GM23248 (cell line): ENCODE measurements around the gene FAM83E. TPM values are rescaled to one million over a fixed set of nuclear protein-coding genes. Genes with fewer than 3 reads are reported as not detected.

Experiments used
- DNase-seq: peaks from one replicate; pipeline ENCODE4 v3.0.0-alpha.2; 2015
- H2AFZ ChIP-seq: fragments of 200-600 bp; sonication (generic); 2 replicates; pipeline ENCODE4 v1.6.1; 2016; ENCODE audit warnings: antibody characterized with exemption
- H3F3A ChIP-seq: fragments of 200-600 bp; sonication (generic); 2 replicates; pipeline ENCODE4 v1.6.1; 2016; ENCODE audit warnings: mild to moderate bottlenecking, antibody characterized with exemption, mixed run types; ENCODE audit not compliant: insufficient read depth
- H3K27ac ChIP-seq: fragments of 200-600 bp; sonication (generic); 2 replicates; pipeline ENCODE4 v1.5.1; 2016; ENCODE audit warnings: mild to moderate bottlenecking
- H3K27me3 ChIP-seq: fragments of 200-600 bp; sonication (generic); replicated peaks from 2 replicates; pipeline ENCODE4 v1.6.1; 2016; ENCODE audit warnings: mild to moderate bottlenecking; ENCODE audit not compliant: insufficient read depth
- H3K36me3 ChIP-seq: fragments of 200-600 bp; sonication (generic); 2 replicates; pipeline ENCODE4 v1.6.1; 2016; ENCODE audit warnings: low read depth, mild to moderate bottlenecking
- H3K4me1 ChIP-seq: fragments of 200-600 bp; sonication (generic); 2 replicates; pipeline ENCODE4 v1.6.1; 2016; ENCODE audit warnings: mild to moderate bottlenecking; ENCODE audit not compliant: insufficient read depth
- H3K4me2 ChIP-seq: fragments of 200-600 bp; sonication (generic); one replicate; pipeline ENCODE4 v1.6.1; 2016; ENCODE audit warnings: mild to moderate bottlenecking; ENCODE audit not compliant: unreplicated experiment
- H3K4me3 ChIP-seq: fragments of 200-600 bp; sonication (generic); 2 replicates; pipeline ENCODE4 v1.5.1; 2016; ENCODE audit warnings: mild to moderate bottlenecking
- H3K79me2 ChIP-seq: fragments of 200-600 bp; sonication (generic); 2 replicates; pipeline ENCODE4 v1.6.1; 2016; ENCODE audit warnings: mild to moderate bottlenecking; ENCODE audit not compliant: insufficient read depth
- H3K9ac ChIP-seq: fragments of 200-600 bp; sonication (generic); 2 replicates; pipeline ENCODE4 v1.6.1; 2016; ENCODE audit warnings: mild to moderate bottlenecking
- H3K9me2 ChIP-seq: fragments of 200-600 bp; sonication (generic); 2 replicates; pipeline ENCODE4 v1.6.1; 2016; ENCODE audit warnings: mixed run types, mild to moderate bottlenecking, moderate library complexity; ENCODE audit not compliant: insufficient read depth
- H3K9me3 ChIP-seq: fragments of 200-600 bp; sonication (generic); one replicate; pipeline ENCODE4 v1.6.1; 2017; ENCODE audit warnings: low read depth
- H4K20me1 ChIP-seq: fragments of 200-600 bp; sonication (generic); 2 replicates; pipeline ENCODE4 v1.6.0; 2016; ENCODE audit not compliant: insufficient read depth
- EZH2 ChIP-seq: fragments of 200-600 bp; sonication (generic); IDR thresholded peaks from 2 replicates; pipeline ENCODE4 v1.6.1; 2018; ENCODE audit warnings: antibody characterized with exemption, mild to moderate bottlenecking; ENCODE audit not compliant: insufficient read depth, poor library complexity, severe bottlenecking
- EZH2phosphoT487 ChIP-seq: fragments of 200-600 bp; sonication (generic); IDR thresholded peaks from 2 replicates; pipeline ENCODE4 v1.6.1; 2018; ENCODE audit warnings: antibody characterized with exemption, moderate library complexity, mild to moderate bottlenecking, low read depth; ENCODE audit not compliant: insufficient read depth
- WGBS, 2 experiments: methylation state at CpG; one replicate each; pipeline ENCODE4 v1.1.6; 2015 to 2017; ENCODE audit warnings: low lambda C conversion rate in 2 of 2, low coverage in 1 of 2; ENCODE audit errors: missing lambda C conversion rate in 2 of 2; 5-methylcytosine and 5-hydroxymethylcytosine counted together
- in situ Hi-C: fragments of 300-500 bp; cut with MboI; formaldehyde crosslinking; loops from 2 replicates; pipeline ENCODE4 v1.15.0; 2020
- polyA plus RNA-seq: library from polyadenylated mRNA; unstranded; fragments of >200 nt; fragmentation: Nextera tagmentation; extraction: Ambion mirVana; gene quantifications from 2 replicates; pipeline ENCODE4 v1.2.1, GENCODE V29; 2016
- total RNA-seq: library from RNA; depleted of rRNA; stranded (reverse); fragments of >200 nt; shearing (Covaris generic); gene quantifications from 2 replicates; pipeline ENCODE4 v1.2.3, GENCODE V29; 2014

FAM83E gene
- total and polyA plus RNA-seq, 2 experiments from 2014 or later: not detected

- no peak for TF ChIP-seq EZH2
- no peak for TF ChIP-seq EZH2phosphoT487
- Histone ChIP-seq H3K27me3 (no peaks in the 10 kb centered on the region; the same call in 1 of the 2 replicates), H3K79me2 (no peaks in the 10 kb centered on the region), H2AFZ (no peak overlapping the region), H3K9ac (no peak overlapping the region), H3K36me3 (no peaks in the 10 kb centered on the region), H3F3A (no peaks in the 10 kb centered on the region), H3K27ac (no peak overlapping the region), H3K9me2 (no peaks in the 10 kb centered on the region), H3K4me3 (no peak overlapping the region), H3K4me1 (no peaks in the 10 kb centered on the region), H4K20me1 (no peaks in the 10 kb centered on the region), H3K4me2 (no peak overlapping the region), H3K9me3 (no peaks in the 10 kb centered on the region)
- in situ Hi-C loops: no loop called here
- no peak for DNase-seq
- 45 to 58% methylated on average over 6 of the region's 6 CpGs for WGBS, 2 experiments
These were observed 19.0 kb downstream of the FAM83E start for GRCh38 chr19:48595833-48596232.

- H3K9me3 ChIP-seq: no peaks in the 10 kb centered on the region
- TF ChIP-seq EZH2 (no peak), EZH2phosphoT487 (no peak)
- no peaks in the 10 kb centered on the region for H3K9me2 ChIP-seq
- no peaks in the 10 kb centered on the region; the same call in 1 of the 2 replicates for H3K27me3 ChIP-seq
- no peaks in the 10 kb centered on the region for H3K36me3 ChIP-seq
- no peaks in the 10 kb centered on the region for H3K79me2 ChIP-seq
- no peaks in the 10 kb centered on the region for H3K4me1 ChIP-seq
- in situ Hi-C loops: no loop called here
- H3K27ac ChIP-seq: no peak overlapping the region
- DNase-seq: no peak
- H2AFZ ChIP-seq: no peak overlapping the region
- H4K20me1 ChIP-seq: no peaks in the 10 kb centered on the region
- WGBS, 2 experiments: 89 to 94% methylated on average over 8 to 9 of the region's 9 CpGs
- no peak overlapping the region for H3K9ac ChIP-seq
- H3K4me2 ChIP-seq: no peak overlapping the region
- no peaks in the 10 kb centered on the region for H3F3A ChIP-seq
- no peak overlapping the region for H3K4me3 ChIP-seq
These were observed 19.7 kb downstream of the FAM83E start for GRCh38 chr19:48595171-48595570.

- in situ Hi-C loops: no loop called here
These were observed 23.9 kb downstream of the FAM83E start for GRCh38 chr19:48591021-48591420.

GRCh38 chr19:48588670-48589401 lies 26.0 kb downstream of the FAM83E start:
- Histone ChIP-seq H3K4me3 (peak overlapping the region; percentile 60), H4K20me1 (no peaks in the 10 kb centered on the region), H3K36me3 (no peaks in the 10 kb centered on the region), H3K9me2 (no peaks in the 10 kb centered on the region), H3K4me2 (peak overlapping the region; percentile 57), H3K27ac (peak overlapping the region; percentile 46), H3F3A (peaks cover 9% of the 10 kb centered on the region), H3K9me3 (no peaks in the 10 kb centered on the region), H3K9ac (peak overlapping the region; percentile 51), H3K4me1 (peaks cover 11% of the 10 kb centered on the region), H3K27me3 (no peaks in the 10 kb centered on the region), H2AFZ (peak overlapping the region; percentile 68), H3K79me2 (no peaks in the 10 kb centered on the region)
- in situ Hi-C loops: no loop called here
- peak; percentile 94 for DNase-seq
- TF ChIP-seq EZH2 (no peak), EZH2phosphoT487 (no peak)
- WGBS, 2 experiments: 5 to 7% methylated on average over 28 to 36 of the region's 36 CpGs

More at GRCh38 chr19:48591021-48591420, 23.9 kb downstream of the FAM83E start:
- H3K4me2 ChIP-seq: no peak overlapping the region
- no peak for TF ChIP-seq EZH2
- no peak for TF ChIP-seq EZH2phosphoT487
- H3K9me3 ChIP-seq: no peaks in the 10 kb centered on the region
- H3K36me3 ChIP-seq: no peaks in the 10 kb centered on the region
- H3K27me3 ChIP-seq: no peaks in the 10 kb centered on the region
- peaks cover 9% of the 10 kb centered on the region for H3F3A ChIP-seq
- H3K27ac ChIP-seq: no peak overlapping the region
- H2AFZ ChIP-seq: no peak overlapping the region
- no peak overlapping the region for H3K4me3 ChIP-seq
- DNase-seq: peak; percentile 54
- H3K79me2 ChIP-seq: no peaks in the 10 kb centered on the region
- peaks cover 11% of the 10 kb centered on the region for H3K4me1 ChIP-seq
- H3K9me2 ChIP-seq: no peaks in the 10 kb centered on the region
- no peaks in the 10 kb centered on the region for H4K20me1 ChIP-seq
- WGBS, 2 experiments: 74 to 85% methylated on average over 5 of the region's 5 CpGs
- no peak overlapping the region for H3K9ac ChIP-seq
